Kidney (tissue), 22 donors: Measurements from ENCODE around the gene TCERG1L. TPM values are rescaled to one million over a fixed set of nuclear protein-coding genes. Genes with fewer than 3 reads are reported as not detected.

Experiments
- DNase-seq, 5 donors: peaks; one replicate each; pipeline ENCODE4 v3.0.0-alpha.2; 2013 to 2020
- FAIRE-seq: peaks from 2 replicates; lab custom pipeline; 2012; peaks lifted over from hg19 to GRCh38; lab: Jason Lieb, UNC
- H3K27ac ChIP-seq, 2 donors: one replicate each; pipeline ENCODE4 v1.7.0; 2013; ENCODE audit warnings: low read depth in 2 of 2, low read length in 2 of 2, inconsistent platforms in 1 of 2
- H3K27me3 ChIP-seq: one replicate; pipeline ENCODE4 v1.7.1; 2013; ENCODE audit warnings: low read length, inconsistent platforms; ENCODE audit not compliant: control insufficient read depth, insufficient read depth
- H3K36me3 ChIP-seq, 3 donors: one replicate each; pipeline versions ENCODE4 v1.7.0 to v1.7.1; 2013; ENCODE audit warnings: low read length in 3 of 3, control low read depth in 1 of 3, inconsistent platforms in 1 of 3; ENCODE audit not compliant: insufficient read depth in 3 of 3, control insufficient read depth in 2 of 3
- H3K4me1 ChIP-seq, 3 donors: one replicate each; pipeline versions ENCODE4 v1.7.0 to v1.7.1; 2013; ENCODE audit warnings: low read length in 3 of 3, inconsistent platforms in 1 of 3, low read depth in 1 of 3; ENCODE audit not compliant: control insufficient read depth in 2 of 3, insufficient read depth in 2 of 3
- H3K4me3 ChIP-seq, 3 donors: one replicate each; pipeline versions ENCODE4 v1.7.0 to v1.8.1; 2013; ENCODE audit warnings: low read length in 3 of 3, control low read depth in 1 of 3, inconsistent platforms in 1 of 3
- H3K9ac ChIP-seq, 3 donors: one replicate each; pipeline versions ENCODE4 v1.7.0 to v1.7.1; 2013; ENCODE audit warnings: low read length in 3 of 3, control low read depth in 1 of 3, inconsistent platforms in 1 of 3
- H3K9me3 ChIP-seq, 3 donors: one replicate each; pipeline versions ENCODE4 v1.7.0 to v1.7.1; 2013; ENCODE audit warnings: low read length in 3 of 3, control low read depth in 1 of 3, inconsistent platforms in 1 of 3; ENCODE audit not compliant: control insufficient read depth in 2 of 3, insufficient read depth in 1 of 3
- CTCF ChIP-seq: IDR thresholded peaks from 3 replicates; pipeline ENCODE4 v1.5.1; 2012; ENCODE audit warnings: mild to moderate bottlenecking, moderate library complexity, borderline replicate concordance; ENCODE audit not compliant: insufficient read depth; ENCODE audit errors: extremely low read depth
- intact Hi-C: fragments of 100-400 bp; cut with DNase I; formaldehyde crosslinking; loops from one replicate; pipeline ENCODE4 v1.11.1; 2022
- long read RNA-seq, 10 donors: library from polyadenylated mRNA in 1 of 10; unstranded in 1 of 10; transcript quantifications; one replicate each; pipeline ENCODE4 v2.0.0 and lab custom pipeline, GENCODE V29; 2021 to 2026
- polyA plus RNA-seq: library from polyadenylated mRNA; stranded (reverse); fragments of 350-450 nt; fragmentation: Illumina TruSeq; extraction: RNeasy Lipid Tissue Mini Kit (QIAGEN cat#74804); gene quantifications from one replicate; pipeline ENCODE4 v1.2.3, GENCODE V29; 2014; ENCODE audit warnings: low read depth, low replicate concordance; ENCODE audit not compliant: insufficient read depth
- total RNA-seq: library from RNA; stranded (reverse); fragmentation: NEBNext Ultra II Directional; extraction: Animal tissue kit (Norgen Biotek cat#: 25700); gene quantifications from one replicate; pipeline ENCODE4 v1.2.1, GENCODE V29; 2021
- donor health status: control.
- donor health status: control.
- donor health status: control.
- donor health status: control.
- donor health status: control.
- donor health status: DM: yes; HTN: yes; CAD: no.
- donor health status: Normal renal cell carcinoma (clear cell type).

The TCERG1L gene
- total RNA-seq (not detected), polyA plus RNA-seq (not detected)
- long read RNA-seq, donor 1, result 0 reads
- long read RNA-seq, donor 2, partial matches to known transcripts, result 0 of 1 reads
- long read RNA-seq, donor 2, other reads (novel, unspliced or antisense), result 0 of 1 reads
- long read RNA-seq, donor 3, result 0 reads
- long read RNA-seq, donor 4, result 0 reads
- long read RNA-seq, donor 5, result 0 reads
- long read RNA-seq, donor 6, result 0 reads
- long read RNA-seq, donor 7, partial matches to known transcripts, result 0 of 1 reads
- long read RNA-seq, donor 7, other reads (novel, unspliced or antisense), result 0 of 1 reads
- long read RNA-seq, donor 8, result 0 reads
- long read RNA-seq, donor 9, result 0 reads
- long read RNA-seq, donor 10, result 0 reads

GRCh38 chr10:131311661-131312477, at the start of gene TCERG1L:
Gene TCERG1L (minus strand): TSS chr10:131311721. CDS start chr10:131311635, 86 bp downstream.
- no peak within 1 kb of the TSS for H3K4me3 ChIP-seq
- H3K36me3 ChIP-seq, result no peaks in the 10 kb centered on the region
- DNase-seq (peak; percentile 54 to 68 (median 61)), FAIRE-seq (no peak)
- no peak within 1 kb of the TSS for H3K9ac ChIP-seq
- H3K27ac ChIP-seq, result no peak within 1 kb of the TSS
- TF ChIP-seq CTCF, result no peak
- no peaks in the 10 kb centered on the region for H3K9me3 ChIP-seq
- peaks cover 5% of the 10 kb centered on the region for H3K27me3 ChIP-seq
- intact Hi-C loops, result no loop called here
- H3K4me1 ChIP-seq, result peaks cover 0 to 2% (median 0%) of the 10 kb centered on the region in 3 donors

- no peak overlapping the region for H3K4me3 ChIP-seq
- intact Hi-C loops, result no loop called here
- TF ChIP-seq CTCF, result no peak
- H3K9me3 ChIP-seq, result no peaks in the 10 kb centered on the region
- no peak for DNase-seq
- no peak overlapping the region for H3K9ac ChIP-seq
- no peaks in the 10 kb centered on the region for H3K4me1 ChIP-seq
- H3K36me3 ChIP-seq, result no peaks in the 10 kb centered on the region
- H3K27ac ChIP-seq, result no peak overlapping the region
- no peak for FAIRE-seq
- no peaks in the 10 kb centered on the region for H3K27me3 ChIP-seq
These were observed 47.4 kb upstream of the TCERG1L start for GRCh38 chr10:131358741-131359442.

- Histone ChIP-seq H3K9ac (no peak overlapping the region), H3K9me3 (no peaks in the 10 kb centered on the region), H3K4me3 (no peak overlapping the region), H3K4me1 (no peaks in the 10 kb centered on the region), H3K27me3 (no peaks in the 10 kb centered on the region), H3K36me3 (no peaks in the 10 kb centered on the region), H3K27ac (no peak overlapping the region)
- intact Hi-C loops, result no loop called here
- DNase-seq (no peak), FAIRE-seq (no peak)
- no peak for TF ChIP-seq CTCF
These were observed 44.9 kb upstream of the TCERG1L start for GRCh38 chr10:131356442-131356841.
